Right ventricle myocardium superior (tissue), 1 donor: ENCODE measurements around the gene NSG2. TPM values are rescaled to one million over a fixed set of nuclear protein-coding genes. Genes with fewer than 3 reads are reported as not detected.
"Not testable (repeated sequence)": the region's sequence is repeated elsewhere in the genome, so short reads cannot be mapped to it uniquely, and the experiment has no call there.

Experiments used
- ATAC-seq: fragments of 200-7000 bp; cut with Tn5 transposase; one replicate; pipeline ENCODE4 v1.9.1; 2020; ENCODE audit warnings: mild to moderate bottlenecking; ENCODE audit not compliant: poor library complexity
- DNase-seq: peaks from one replicate; pipeline ENCODE4 v3.0.0-alpha.2; 2020
- intact Hi-C: fragments of 100-400 bp; cut with DNase I; formaldehyde crosslinking; loops from one replicate; pipeline ENCODE4 v1.11.2; 2022
- total RNA-seq: library from RNA; stranded (reverse); fragmentation: NEBNext Ultra II Directional; extraction: Animal tissue kit (Norgen Biotek cat#: 25700); gene quantifications from one replicate; pipeline ENCODE4 v1.2.1, GENCODE V29; 2021
- donor health status: DM: no; HTN: yes; CAD: no; lungs with severe emphysema.

NSG2 gene
- total RNA-seq, 1 donor from 2014 or later, result 0.11 TPM

DNA sequence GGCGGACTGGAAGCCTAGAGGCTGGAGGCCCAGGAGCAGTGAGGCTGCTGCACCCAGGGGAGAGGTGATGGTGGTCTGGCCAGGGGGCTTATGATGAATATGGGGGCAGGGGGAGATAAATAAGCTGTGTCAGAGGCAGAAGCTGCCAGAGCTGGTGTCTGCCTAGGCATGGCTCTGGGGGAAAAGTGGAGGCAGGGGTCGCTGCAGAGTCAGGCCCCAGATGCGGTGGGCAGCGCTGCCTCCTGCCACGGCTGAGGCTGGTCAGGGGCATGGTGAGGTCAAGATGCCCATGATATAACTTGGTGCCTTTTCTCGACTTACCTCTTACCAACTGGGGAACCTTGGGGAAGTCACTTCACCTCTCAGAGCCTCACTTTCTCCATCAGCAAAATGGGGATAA lies 51.1 kb downstream of the NSG2 start:
- intact Hi-C loops, result no loop called here
- ATAC-seq, result no peak

DNA sequence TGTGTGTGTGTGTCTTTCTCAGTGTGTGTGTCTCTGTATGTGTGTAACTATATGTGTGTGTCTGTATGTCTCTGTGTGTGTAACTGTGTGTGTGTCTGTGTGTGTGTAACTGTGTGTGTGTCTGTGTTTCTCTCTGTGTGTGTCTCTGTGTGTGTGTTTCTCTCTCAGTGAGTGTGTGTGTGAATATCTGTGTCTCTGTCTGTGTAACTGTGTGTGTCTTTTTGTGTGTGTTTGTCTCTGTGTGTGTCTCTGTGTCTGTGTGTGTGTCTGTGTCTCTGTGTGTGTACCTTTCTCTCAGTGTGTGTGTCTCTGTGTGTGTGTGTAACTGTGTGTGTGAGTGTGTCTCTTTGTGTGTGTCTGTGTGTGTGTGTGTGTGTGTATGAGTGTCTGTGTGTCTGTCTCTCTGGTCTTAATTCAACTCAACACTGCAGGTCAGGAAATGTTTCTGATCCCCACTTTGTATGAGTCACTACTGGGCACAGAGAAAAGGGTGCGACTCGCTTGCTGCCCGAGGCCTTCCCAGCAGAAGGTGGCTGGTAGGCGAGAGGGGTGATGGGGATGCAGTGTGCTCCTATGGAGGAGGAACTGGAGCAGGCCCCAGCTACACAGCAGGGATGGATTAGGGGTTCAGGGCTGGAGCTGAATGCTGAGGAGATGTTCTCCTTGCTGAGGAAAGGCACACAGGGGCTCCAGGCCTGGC lies 52.1 kb downstream of the NSG2 start:
- no peak for DNase-seq
- intact Hi-C loops, result no loop called here
- ATAC-seq, result no peak

More for the DNA sequence above, 51.1 kb downstream of the NSG2 start:
- no peak for DNase-seq

DNA sequence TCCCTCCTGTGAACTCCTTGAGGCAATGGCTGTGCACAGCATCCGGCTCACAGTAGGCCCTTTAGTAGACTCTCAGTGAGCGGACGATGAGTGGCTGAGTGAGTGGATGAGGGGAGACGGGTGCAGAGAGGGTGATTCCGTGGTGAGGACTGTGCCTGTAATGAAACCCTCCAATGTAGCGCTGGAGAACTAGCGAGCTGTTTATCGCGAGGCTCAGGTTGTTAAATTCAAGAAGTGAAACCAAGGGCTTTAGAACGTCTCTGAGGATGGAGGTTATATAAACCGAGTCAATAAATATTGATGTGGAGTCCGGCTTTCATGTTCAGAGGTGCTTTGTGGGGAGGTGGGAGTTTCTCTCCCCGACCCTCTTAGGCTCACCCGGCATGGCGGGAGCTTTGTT lies 53.2 kb downstream of the NSG2 start:
- DNase-seq (no peak), ATAC-seq (no peak)
- intact Hi-C loops, result no loop called here

DNA sequence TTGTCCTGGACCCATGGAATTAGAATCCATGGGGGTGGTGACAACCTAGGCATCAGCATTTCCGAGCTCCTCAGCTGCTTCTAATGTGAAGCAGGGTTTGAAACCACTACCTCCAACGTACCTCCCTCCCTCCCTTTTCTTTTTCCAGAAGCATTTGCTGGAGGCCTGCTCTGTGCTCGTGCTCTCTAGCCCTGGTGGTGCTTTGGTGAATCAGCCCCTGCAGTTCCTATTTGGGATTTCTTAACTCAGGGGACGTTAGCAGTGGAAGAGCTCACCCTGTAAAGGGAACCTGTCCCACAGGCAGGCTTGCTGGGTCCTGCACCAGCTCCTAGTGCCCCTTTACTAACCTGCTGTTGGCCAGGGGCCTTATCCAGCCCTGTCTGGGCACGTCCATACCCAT lies 55.0 kb downstream of the NSG2 start:
- intact Hi-C loops, result no loop called here
- no peak for DNase-seq
- ATAC-seq, result no peak

DNA sequence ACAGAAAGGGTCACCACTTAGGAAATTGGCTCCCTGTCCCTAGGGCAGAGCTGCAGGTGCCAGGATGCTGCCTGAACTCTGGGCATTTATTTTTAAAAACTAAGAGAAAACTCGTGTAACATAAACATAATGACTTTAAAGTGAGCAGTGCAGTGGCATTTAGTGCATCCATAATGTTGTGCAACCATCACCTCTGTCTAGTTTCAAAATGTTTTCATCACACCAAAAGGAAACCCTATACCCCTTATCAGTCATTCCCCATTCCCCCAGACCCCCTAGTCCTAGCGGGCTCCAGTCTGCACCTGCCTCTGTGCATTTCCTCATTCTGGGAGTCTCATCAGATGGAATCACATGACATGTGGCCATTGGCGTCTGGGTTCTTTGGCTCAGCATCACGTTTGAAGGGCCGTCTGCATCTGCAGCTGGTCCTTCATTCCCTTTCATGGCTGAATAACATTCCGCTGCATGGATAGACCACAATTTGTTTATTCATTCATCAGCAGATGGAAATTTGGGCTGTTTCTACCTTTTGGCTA lies 55.8 kb downstream of the NSG2 start:
- ATAC-seq, result no peak
- intact Hi-C loops, result no loop called here

DNA sequence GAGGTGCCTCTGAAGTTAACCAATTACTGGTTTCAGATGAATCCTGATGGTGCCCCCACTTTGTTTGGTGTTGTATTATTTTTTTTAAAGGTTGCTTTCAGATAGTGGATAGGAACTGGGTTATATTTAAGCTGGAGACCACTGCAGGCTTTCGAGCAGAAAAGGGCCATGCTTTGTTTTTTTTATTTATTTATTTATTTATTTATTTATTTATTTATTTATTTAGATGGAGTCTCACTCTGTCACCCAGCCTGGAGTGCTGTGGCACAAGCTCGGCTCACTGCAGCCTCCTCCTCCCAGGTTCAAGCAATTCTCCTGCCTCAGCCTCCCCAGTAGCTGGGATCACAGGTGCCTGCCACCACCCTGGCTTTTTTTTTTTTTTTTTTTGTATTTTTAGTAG lies 57.1 kb downstream of the NSG2 start:
- intact Hi-C loops, DNase-seq, ATAC-seq: not testable (repeated sequence)

More for the DNA sequence above, 55.8 kb downstream of the NSG2 start:
- no peak for DNase-seq

DNA sequence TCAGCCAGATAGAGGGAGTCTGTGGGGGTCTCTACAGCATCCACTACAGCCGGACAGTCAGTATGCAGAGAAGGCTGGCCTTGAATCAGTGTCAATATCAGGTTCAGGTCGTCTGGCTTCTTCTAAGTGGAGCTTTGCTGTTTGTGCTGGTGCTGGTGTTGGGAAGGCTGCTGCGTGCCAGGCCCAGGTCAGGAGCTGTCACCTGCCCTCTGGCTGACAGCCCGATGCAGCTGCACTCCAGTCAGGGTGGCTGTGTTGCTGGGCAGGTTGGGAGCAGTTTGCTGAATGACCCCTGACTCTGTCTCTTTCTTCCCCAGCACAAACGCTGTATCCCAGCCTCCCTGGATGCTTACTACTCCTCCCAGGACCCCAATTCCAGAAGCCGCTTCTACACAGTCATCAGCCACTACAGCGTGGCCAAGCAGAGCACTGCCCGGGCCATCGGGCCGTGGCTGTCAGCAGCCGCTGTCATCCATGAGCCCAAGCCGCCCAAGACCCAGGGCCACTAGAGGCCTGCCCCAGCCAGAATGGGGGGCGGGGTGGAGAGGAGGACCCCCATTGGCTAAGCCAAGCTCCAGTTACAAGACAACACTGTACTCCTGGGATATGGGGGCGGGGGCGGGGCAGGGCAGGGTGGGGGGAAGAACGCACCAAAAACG lies 61.6 kb downstream of the NSG2 start:
- DNase-seq (no peak), ATAC-seq (no peak)
- intact Hi-C loops, result no loop called here

DNA sequence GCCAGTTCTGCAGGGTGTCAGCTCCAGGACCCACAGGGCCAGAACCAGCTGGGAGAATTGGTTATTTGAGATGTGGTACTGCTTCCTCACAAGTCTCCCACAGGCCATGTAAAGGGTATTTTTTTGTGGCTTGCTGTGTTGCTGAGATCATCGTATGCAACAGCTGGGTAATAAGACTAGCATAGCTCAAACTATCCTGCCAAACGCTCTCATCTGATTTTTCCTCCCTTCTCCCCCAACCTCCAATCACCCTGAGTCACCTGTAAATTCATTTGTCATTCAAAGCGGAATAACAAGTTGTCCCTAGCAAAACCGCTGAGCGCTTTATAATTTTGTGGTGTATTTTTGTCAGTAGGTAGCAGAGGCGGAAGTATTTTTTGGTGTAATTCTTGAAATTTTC lies 63.2 kb downstream of the NSG2 start:
- intact Hi-C loops, result no loop called here
- DNase-seq (no peak), ATAC-seq (no peak)

DNA sequence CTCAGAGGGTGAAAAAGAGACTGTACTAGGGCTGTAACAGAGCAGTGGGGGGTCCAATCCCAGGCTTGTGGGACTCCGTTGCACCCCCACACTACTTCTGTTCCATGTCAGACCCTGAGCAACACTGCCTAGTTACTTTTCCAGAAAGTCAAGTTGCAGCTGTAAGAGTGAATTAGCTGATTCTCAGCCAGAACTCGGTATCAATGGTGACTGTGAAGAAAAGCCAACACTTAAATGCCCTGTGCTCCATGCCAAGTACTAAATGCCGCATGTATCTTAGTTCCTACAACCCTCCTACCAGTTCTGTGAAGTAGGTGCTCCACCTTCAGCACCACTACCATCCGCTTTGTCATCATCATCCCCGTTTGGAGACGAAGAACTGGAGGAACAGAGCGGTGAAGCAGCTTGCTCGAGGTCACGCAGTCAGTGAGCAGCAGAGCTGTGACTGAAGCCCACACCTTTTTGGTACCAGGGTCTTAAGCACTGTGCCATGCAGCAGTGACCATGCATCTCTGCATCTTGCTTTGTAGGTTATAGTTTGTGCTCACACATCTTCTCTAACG lies 64.3 kb downstream of the NSG2 start:
- ATAC-seq (no peak), DNase-seq (no peak)
- intact Hi-C loops, result no loop called here

DNA sequence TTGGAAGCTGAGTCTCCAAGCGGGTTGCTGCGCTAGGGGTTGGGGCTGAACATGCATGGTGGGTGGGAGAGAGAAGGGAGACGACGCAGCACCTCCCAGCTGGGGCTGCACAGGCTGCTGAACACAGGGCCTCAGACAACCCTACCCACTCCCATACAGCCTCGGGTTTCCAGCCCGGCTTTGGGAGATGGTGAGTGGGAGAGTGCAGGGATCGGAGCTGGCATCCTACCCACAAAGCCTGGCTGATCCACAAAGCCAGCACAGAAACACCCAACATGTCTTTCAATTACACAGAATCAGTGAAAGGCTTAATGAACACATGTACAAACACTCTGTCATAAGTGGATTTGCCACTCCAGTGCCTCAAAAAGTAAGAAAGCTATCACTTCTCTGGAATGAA lies 64.8 kb downstream of the NSG2 start:
- no peak for ATAC-seq

DNA sequence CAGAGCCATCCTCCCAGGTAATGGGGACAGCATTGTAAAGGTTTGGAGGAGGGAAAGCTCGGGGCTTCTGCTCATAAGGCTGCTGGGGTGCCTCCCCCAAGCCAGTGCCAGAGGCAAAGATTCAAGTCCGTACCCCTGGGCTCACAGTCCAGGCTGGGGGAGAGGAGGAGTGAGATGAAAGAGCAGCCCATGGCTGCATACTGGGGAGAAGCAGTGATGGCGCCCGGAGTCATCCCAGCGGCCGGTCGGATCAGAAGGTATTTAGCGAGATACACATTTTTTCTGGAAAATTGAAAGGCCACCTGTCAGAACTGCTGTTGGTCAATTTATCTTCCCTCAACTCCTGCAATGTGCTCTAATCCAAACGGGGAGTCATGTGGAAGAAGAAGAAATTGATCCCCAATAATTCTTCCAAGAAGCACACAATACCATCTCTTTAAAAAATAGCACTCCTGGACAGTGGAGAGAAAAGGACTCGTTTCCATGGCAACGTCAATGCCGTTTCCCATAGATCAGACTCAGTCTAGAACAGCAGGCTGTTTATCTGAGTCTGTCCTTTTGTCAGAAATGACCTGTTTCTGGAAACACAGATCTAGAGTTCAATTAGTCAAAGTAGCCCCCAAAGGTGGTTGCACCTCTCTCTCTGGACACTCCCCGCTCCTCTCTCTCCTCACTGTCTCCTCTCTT lies 65.9 kb downstream of the NSG2 start:
- DNase-seq (no peak), ATAC-seq (no peak)
- intact Hi-C loops, result no loop called here

More for the DNA sequence above, 64.8 kb downstream of the NSG2 start:
- no peak for DNase-seq
- intact Hi-C loops, result no loop called here

DNA sequence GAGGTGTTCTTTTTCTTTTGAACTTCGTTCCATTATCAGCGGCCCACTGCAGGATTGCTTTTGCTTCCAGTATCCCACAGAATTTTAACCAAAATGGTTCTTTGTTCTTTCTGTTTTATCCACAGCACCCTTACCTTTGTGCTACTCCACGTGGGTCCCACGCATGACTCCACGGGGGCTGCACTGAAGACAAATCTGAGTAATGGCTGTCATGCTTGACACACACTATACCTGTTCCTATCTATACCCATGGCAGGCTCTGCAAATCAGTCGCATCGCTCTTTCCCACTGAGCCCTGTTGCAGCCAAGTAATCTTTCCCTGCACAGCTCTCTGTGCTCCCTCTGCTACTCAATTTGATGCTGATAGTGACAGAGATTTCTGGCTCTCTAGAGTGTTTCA lies 69.7 kb downstream of the NSG2 start:
- intact Hi-C loops, result no loop called here
- no peak for DNase-seq

DNA sequence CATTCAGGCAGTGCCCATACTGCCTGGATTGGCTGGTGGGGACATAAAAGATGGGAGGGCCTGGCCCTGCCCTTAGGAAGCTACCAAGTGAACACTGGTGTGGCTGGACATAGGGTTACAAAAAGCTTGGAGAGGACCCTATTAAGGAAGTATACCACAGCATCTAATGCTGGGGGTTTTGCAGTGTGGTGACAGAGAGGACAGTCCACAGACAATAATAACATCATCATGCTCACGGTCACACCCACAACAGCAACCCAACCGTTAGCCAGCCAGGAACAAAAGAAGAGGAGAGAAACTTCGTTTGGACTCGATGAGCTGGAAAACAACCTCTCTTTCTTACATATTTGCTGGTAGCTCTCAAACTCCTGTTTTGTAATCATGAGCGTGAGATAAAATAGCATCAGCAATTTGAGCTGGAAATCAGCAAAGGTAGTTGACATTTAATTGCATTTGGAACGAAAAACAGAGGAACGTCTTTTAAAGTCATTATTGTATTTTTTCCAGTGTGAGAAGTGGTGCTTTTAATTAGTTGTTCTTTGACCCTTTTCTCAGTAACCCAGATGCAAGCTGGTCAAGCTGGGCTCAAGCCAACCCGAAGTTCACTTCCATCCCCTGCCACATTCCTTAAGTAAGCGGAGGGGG lies 73.4 kb downstream of the NSG2 start:
- ATAC-seq, result no peak
- intact Hi-C loops, result no loop called here
- no peak for DNase-seq

More for the DNA sequence above, 69.7 kb downstream of the NSG2 start:
- no peak for ATAC-seq

DNA sequence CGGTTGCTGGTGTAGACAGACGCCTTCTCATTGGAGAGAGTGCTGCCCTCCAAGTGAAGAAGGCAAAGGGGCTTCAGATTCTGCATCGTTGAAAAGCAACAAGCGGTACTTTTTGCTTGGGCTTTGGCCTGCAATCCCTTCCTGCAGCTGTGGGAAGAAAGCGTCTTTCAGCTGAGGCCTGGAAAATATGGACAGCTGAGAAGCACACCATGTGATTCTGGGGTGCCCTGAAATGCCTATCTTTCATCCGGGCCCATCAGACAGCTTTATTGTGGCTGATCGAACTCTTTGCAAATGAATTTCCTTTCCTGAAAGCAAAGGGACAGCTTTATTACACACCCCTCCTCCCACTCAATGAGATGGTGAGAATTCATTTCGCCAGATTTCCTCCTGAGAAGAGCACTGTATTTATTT lies 74.0 kb downstream of the NSG2 start:
- no peak for ATAC-seq
- intact Hi-C loops, result no loop called here
- no peak for DNase-seq

DNA sequence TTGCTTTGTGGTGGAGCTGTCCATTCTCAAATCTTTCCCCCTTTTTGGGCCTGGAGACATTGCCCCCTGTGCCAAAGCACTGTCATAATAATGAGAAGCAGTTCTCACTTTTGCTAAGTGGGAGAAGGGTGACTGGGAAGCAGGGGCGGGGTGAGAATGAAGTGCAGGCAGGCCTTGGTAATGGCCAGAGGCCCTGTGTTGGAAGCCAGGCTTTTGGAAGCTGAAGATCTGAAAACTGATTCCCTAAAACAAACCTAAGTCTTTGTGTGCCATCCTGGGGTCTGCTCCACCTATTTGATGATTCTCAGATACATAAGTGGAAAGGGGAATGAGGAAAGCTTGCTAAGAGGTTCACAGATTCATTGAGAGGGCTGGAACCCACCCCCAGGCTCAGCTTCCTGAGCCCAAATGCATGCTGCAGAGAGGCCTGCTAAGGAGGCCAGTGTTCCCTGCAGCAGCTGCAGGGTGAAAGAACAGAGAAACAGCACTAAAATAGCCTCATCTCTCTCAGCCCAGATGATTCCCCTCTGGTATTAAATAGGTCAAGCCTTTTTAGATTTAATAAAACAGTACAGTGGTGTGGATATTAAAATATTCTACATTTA lies 75.0 kb downstream of the NSG2 start:
- DNase-seq (no peak), ATAC-seq (no peak)
- intact Hi-C loops, result no loop called here

DNA sequence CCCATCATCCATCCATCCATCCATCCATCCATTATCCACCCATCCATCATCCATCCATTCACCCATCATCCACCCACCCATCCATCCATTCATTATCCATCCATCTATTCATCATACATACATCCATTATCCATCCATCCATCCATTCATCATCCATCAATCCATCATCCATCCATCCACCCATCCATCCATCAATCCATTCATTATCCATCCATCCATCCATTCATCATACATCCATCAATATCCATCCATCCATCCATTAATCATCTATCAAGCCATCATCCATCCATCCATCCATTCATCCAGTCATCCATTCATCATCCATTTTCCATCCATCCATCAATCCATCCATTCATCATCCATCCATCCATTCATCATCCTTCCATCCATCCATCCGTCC lies 89.0 kb downstream of the NSG2 start:
- intact Hi-C loops, result no loop called here
- no peak for ATAC-seq

DNA sequence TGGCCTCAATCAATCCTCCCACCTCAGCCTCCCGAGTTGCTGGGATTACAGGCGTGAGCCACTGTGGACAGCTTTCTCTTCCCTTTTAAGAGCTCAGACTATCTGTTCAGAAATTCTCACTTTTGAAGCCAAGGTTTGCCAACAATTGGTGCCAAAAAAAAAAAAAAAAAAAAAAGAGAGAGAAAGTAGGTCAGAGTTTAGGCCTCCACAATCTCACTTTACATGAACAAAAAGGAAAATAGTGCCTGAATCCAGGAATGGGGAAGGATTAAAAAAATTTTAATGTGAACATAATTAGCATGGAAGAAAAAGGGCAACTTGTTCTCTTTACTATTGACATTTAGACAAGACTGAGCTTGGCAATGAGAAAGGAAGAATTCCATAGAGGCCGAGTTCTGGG lies 94.1 kb downstream of the NSG2 start:
- no peak for ATAC-seq
- intact Hi-C loops, result no loop called here
- no peak for DNase-seq

More for the DNA sequence above, 89.0 kb downstream of the NSG2 start:
- no peak for DNase-seq

DNA sequence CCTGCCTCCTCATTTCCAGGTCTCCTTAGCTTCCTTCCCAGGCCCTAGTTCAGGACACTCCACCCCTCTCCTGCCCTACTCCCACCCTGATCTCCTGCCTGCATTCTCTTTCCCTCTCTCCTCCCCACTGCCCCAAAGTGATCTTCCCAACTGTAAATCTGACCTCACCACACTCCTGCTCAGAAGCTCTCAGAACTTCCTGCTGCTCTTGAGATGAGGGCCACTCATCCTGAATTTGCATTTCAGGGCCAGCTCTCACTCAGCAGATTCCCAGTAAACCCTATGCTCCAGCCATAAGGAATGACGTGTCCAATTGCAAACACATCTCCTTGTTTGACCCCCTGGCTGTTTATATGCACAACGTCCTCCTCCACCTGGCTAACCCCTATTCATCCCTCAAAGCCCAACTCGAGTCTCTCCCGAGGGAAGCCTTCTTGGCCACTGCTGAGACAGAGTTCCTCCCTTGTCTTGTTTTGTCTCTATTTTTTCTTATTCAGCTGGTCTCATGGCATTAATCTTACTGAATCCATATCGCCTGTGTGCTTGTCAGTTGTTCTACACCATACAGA lies 95.0 kb downstream of the NSG2 start:
- intact Hi-C loops, result no loop called here
- no peak for DNase-seq
- ATAC-seq, result no peak
